ENCODE data around the gene TMEM94. TPM values are rescaled to one million over a fixed set of nuclear protein-coding genes. Genes with fewer than 3 reads are reported as not detected.

The TMEM94 gene
- polyA plus RNA-seq, 2 of the 4 experiments (the other 2 are of a cell fraction) = 30.5 to 63.8 TPM

GRCh38 chr17:75481194-75482068 is 25.0 kb downstream of the TMEM94 start (continued):
- TF ChIP-seq BCL3 (IDR thresholded peaks at IDR 0.05) (no peak), ATOH8 (CRISPR knock-in tag; IDR thresholded peaks at IDR 0.05; ENCODE audit: low read depth) (no peak), RCOR1 (IDR thresholded peaks at IDR 0.05; ENCODE audit: low read depth, low read length) (no peak), HMGXB4 (CRISPR knock-in tag; IDR thresholded peaks at IDR 0.05; ENCODE audit: borderline replicate concordance) (no peak), CHD4 (IDR thresholded peaks at IDR 0.05; ENCODE audit: borderline replicate concordance) (no peak), JUN (IDR thresholded peaks at IDR 0.05) (no peak)

DNA sequence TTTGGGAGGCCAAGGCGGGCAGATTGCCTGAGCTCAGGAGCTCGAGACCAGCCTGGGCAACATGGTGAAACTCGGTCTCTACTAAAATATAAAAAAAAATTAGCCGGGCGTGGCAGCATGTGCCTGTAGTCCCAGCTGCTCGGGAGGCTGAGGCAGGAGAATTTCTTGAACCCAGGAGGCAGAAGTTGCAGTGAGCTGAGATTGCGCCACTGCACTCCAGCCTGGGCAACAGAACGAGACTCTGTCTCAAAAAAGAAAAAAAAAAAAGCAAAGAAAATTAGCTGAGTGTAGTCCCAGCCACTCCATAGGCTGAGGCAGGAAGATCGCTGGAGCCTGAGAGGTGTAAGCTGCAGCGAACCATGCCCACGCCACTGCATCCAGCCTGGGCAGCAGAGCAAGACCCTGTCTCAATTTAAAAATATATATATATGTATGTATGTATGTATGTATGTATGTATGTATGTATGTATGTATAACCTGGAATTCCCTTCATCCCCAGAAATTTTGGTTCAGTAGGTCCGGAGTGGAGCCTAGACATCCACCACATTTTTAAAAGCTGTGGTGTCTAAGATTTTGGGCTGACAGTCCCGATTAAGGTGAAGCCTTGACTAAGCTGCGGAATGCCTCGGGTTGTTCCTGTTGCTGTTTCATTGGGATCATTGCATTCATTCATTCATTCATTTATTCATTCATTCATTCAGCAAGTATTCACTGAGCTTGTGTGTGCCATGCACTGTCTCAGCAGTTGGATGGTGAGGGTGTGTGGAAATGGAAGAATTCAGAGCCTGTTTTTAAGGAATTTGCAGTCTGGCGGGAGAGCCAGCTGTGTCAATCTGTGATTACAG is 25.9 kb downstream of the TMEM94 start:
- no peak for ATAC-seq
- H3K4me3 ChIP-seq = no peak overlapping the region
- no peak for DNase-seq (ENCODE audit: low read depth in 1 of 2, low spot score in 1 of 2)
- ChIA-PET CTCF (interaction anchor here (1.3 to 6.1 kb wide), 8 partner anchors 8 to 151 kb away, joined by 3 to 26 read pairs (median 6); partner anchors contain the start of gene SMIM5), POLR2A (interaction anchor here (0.6 kb wide), 1 partner anchor 13 kb away, joined by 3 read pairs; no protein-coding TSS in a partner anchor)
- TF ChIP-seq HOXB13 (CRISPR knock-in tag; IDR thresholded peaks at IDR 0.05; ENCODE audit: low read depth) (no peak), EHF (CRISPR knock-in tag; IDR thresholded peaks at IDR 0.05) (no peak)
- H3K4me2 ChIP-seq = no peak overlapping the region
- WGBS (ENCODE audit: missing lambda C conversion rate) = 87% methylated on average over 16 of the region's 16 CpGs
- no peak for FAIRE-seq
- no peaks in the 10 kb centered on the region for H3K4me1 ChIP-seq
- no peak overlapping the region for H3K27ac ChIP-seq
- no peaks in the 10 kb centered on the region for H3K9me3 ChIP-seq

- no peak for TF ChIP-seq TP53 (CRISPR knock-in tag; IDR thresholded peaks at IDR 0.05)
- TF ChIP-seq ZFP36 (IDR thresholded peaks at IDR 0.05; ENCODE audit: borderline replicate concordance, partially characterized antibody) = no peak
- no peak for TF ChIP-seq BHLHE40 (IDR thresholded peaks at IDR 0.05; ENCODE audit: low read depth, low read length)
- TF ChIP-seq JUN (IDR thresholded peaks at IDR 0.05) = no peak
- no peak for TF ChIP-seq MAFK (IDR thresholded peaks at IDR 0.05; ENCODE audit: partially characterized antibody)
- TF ChIP-seq HOXA7 (CRISPR knock-in tag; IDR thresholded peaks at IDR 0.05) = no peak
- no peak for TF ChIP-seq ZNF302 (CRISPR knock-in tag; IDR thresholded peaks at IDR 0.05)
- TF ChIP-seq FOSB (CRISPR knock-in tag; IDR thresholded peaks at IDR 0.05) = no peak
- no peak for TF ChIP-seq CEBPB (IDR thresholded peaks at IDR 0.05)
- no peak for TF ChIP-seq HOXB13 (CRISPR knock-in tag; IDR thresholded peaks at IDR 0.05; ENCODE audit: low read depth)
- no peak for TF ChIP-seq PHF8 (IDR thresholded peaks at IDR 0.05; ENCODE audit: borderline replicate concordance, low read depth)
- no peak for TF ChIP-seq HDAC2 (IDR thresholded peaks at IDR 0.05)
- TF ChIP-seq HMGXB4 (CRISPR knock-in tag; IDR thresholded peaks at IDR 0.05; ENCODE audit: borderline replicate concordance) = no peak
- TF ChIP-seq TFCP2L1 (CRISPR knock-in tag; IDR thresholded peaks at IDR 0.05) = no peak
- TF ChIP-seq KDM5A (IDR thresholded peaks at IDR 0.05) = no peak
- TF ChIP-seq MAX (IDR thresholded peaks at IDR 0.05) = no peak
- TF ChIP-seq RFX5 (IDR thresholded peaks at IDR 0.05) = no peak
- TF ChIP-seq ZC3H11A (IDR thresholded peaks at IDR 0.05) = no peak
- FAIRE-seq (no peak), ATAC-seq (no peak), DNase-seq (ENCODE audit: low read depth in 1 of 2, low spot score in 1 of 2) (no peak)
- Histone ChIP-seq H3K27ac (no peak overlapping the region), H3K9me3 (no peaks in the 10 kb centered on the region), H3K4me1 (no peaks in the 10 kb centered on the region), H3K4me3 (no peak overlapping the region), H3K4me2 (no peak overlapping the region)
- WGBS (ENCODE audit: missing lambda C conversion rate) = 88% methylated on average over 7 of the region's 12 CpGs
- ChIA-PET POLR2A (no interaction called here), CTCF (interaction anchor here (0.8 to 6.1 kb wide), 9 partner anchors 13 to 163 kb away, joined by 3 to 26 read pairs (median 5); no protein-coding TSS in a partner anchor)
Measured at GRCh38 chr17:75485688-75486087, 29.3 kb downstream of the TMEM94 start.

Data from A549 (cell line).